Keratinocyte (primary cell): ENCODE measurements around the gene CDRT4. TPM values are rescaled to one million over a fixed set of nuclear protein-coding genes. Genes with fewer than 3 reads are reported as not detected.

ENCODE experiments used
- DNase-seq: peaks from one replicate; pipeline ENCODE4 v3.0.0-alpha.2; 2011; ENCODE audit warnings: low read depth, missing footprints, low spot score
- FAIRE-seq: peaks from 2 replicates; lab custom pipeline; 2011; peaks lifted over from hg19 to GRCh38; lab: Jason Lieb, UNC
- H2AFZ ChIP-seq: 2 replicates; pipeline ENCODE4 v1.6.0; 2012; ENCODE audit warnings: low read length, control low read depth, inconsistent platforms; ENCODE audit not compliant: control insufficient read depth
- H3K27ac ChIP-seq: 2 replicates; pipeline ENCODE4 v1.5.1; 2011; ENCODE audit warnings: low read length; ENCODE audit not compliant: control insufficient read depth, insufficient read depth
- H3K27me3 ChIP-seq: 3 replicates; pipeline ENCODE4 v1.6.0; 2011; ENCODE audit warnings: low read length; ENCODE audit not compliant: control insufficient read depth, insufficient read depth; ENCODE audit errors: extremely low read depth
- H3K36me3 ChIP-seq, 2 experiments: 2 replicates in 1 of 2; 3 replicates in 1 of 2; pipeline ENCODE4 v1.5.1; 2011; ENCODE audit warnings: low read length in 2 of 2, mild to moderate bottlenecking in 1 of 2; ENCODE audit not compliant: control insufficient read depth in 2 of 2, insufficient read depth in 2 of 2; ENCODE audit errors: extremely low read depth in 1 of 2
- H3K4me1 ChIP-seq: 3 replicates; pipeline ENCODE4 v1.5.1; 2011; ENCODE audit warnings: low read length; ENCODE audit not compliant: control insufficient read depth, insufficient read depth; ENCODE audit errors: extremely low read depth
- H3K4me2 ChIP-seq: 3 replicates; pipeline ENCODE4 v1.6.0; 2011; ENCODE audit warnings: low read depth, low read length; ENCODE audit not compliant: control insufficient read depth, insufficient read depth; ENCODE audit errors: extremely low read depth
- H3K4me3 ChIP-seq, 3 experiments: fragments of 200-600 bp in 1 of 3; sonication (generic) in 1 of 3; 2 replicates in 2 of 3; 3 replicates in 1 of 3; pipeline ENCODE4 v1.5.1; 2011 to 2016; ENCODE audit warnings: low read length in 3 of 3, mild to moderate bottlenecking in 3 of 3, control low read depth in 2 of 3, inconsistent platforms in 1 of 3, low read depth in 1 of 3, mixed read lengths in 1 of 3, mixed run types in 1 of 3, moderate library complexity in 1 of 3; ENCODE audit not compliant: control insufficient read depth in 2 of 3, insufficient read depth in 2 of 3; ENCODE audit errors: extremely low read depth in 1 of 3
- H3K79me2 ChIP-seq: 2 replicates; pipeline ENCODE4 v1.6.0; 2012; ENCODE audit warnings: low read length; ENCODE audit not compliant: control insufficient read depth, insufficient read depth
- H3K9ac ChIP-seq: 3 replicates; pipeline ENCODE4 v1.6.0; 2011; ENCODE audit warnings: low read length; ENCODE audit not compliant: control insufficient read depth, insufficient read depth; ENCODE audit errors: extremely low read depth
- H3K9me1 ChIP-seq: 3 replicates; pipeline ENCODE4 v1.6.0; 2011; ENCODE audit warnings: low read length; ENCODE audit not compliant: control insufficient read depth, insufficient read depth; ENCODE audit errors: extremely low read depth
- H3K9me3 ChIP-seq: 2 replicates; pipeline ENCODE4 v1.5.1; 2012; ENCODE audit warnings: low read depth, low read length; ENCODE audit not compliant: control insufficient read depth
- H4K20me1 ChIP-seq: 3 replicates; pipeline ENCODE4 v1.6.0; 2011; ENCODE audit warnings: low read length; ENCODE audit not compliant: control insufficient read depth, insufficient read depth; ENCODE audit errors: extremely low read depth
- EZH2 ChIP-seq: IDR thresholded peaks from one replicate; pipeline ENCODE4 v1.6.1; 2012; ENCODE audit warnings: inconsistent platforms, mild to moderate bottlenecking, low read length, moderate library complexity
- dilution Hi-C: fragments of 300-500 bp; cut with MboI; formaldehyde crosslinking; loops from one replicate; pipeline ENCODE4 v1.7.0; 2020; ENCODE audit warnings: low sequenced_read_pairs; ENCODE audit not compliant: extremely low pct_ligation_motif_present
- polyA plus RNA-seq, 5 experiments: library from polyadenylated mRNA; depleted of rRNA in 3 of 5; stranded (reverse) in 3 of 5; stranded (forward) in 1 of 5; unstranded in 1 of 5; fragments of >200 nt; gene quantifications; 1 replicate in 1 of 5; 2 replicates in 3 of 5; 3 replicates in 1 of 5; pipeline versions ENCODE4 v1.2.1 to v1.2.3, GENCODE V29; 2011 to 2012; ENCODE audit warnings: missing spikeins in 2 of 5, low read depth in 1 of 5, low replicate concordance in 1 of 5
- TF ChIP-seq, protein P1 (sequence below), 3 experiments: IDR thresholded peaks in 1 of 3; conservative IDR thresholded peaks in 1 of 3; optimal IDR thresholded peaks in 1 of 3; 2 replicates in 2 of 3; 3 replicates in 1 of 3; pipeline versions ENCODE3 to v1.5.1; 2011; ENCODE audit warnings: low read length in 3 of 3, mild to moderate bottlenecking in 3 of 3, moderate library complexity in 2 of 3, control low read depth in 1 of 3, inconsistent platforms in 1 of 3; ENCODE audit not compliant: insufficient read depth in 2 of 3; ENCODE audit errors: extremely low read depth in 1 of 3

The CDRT4 gene
- polyA plus RNA-seq, 1 donor (not counting 4 experiments of a cell fraction or from before 2014, with no cell fraction given): 0.93 TPM

DNA sequence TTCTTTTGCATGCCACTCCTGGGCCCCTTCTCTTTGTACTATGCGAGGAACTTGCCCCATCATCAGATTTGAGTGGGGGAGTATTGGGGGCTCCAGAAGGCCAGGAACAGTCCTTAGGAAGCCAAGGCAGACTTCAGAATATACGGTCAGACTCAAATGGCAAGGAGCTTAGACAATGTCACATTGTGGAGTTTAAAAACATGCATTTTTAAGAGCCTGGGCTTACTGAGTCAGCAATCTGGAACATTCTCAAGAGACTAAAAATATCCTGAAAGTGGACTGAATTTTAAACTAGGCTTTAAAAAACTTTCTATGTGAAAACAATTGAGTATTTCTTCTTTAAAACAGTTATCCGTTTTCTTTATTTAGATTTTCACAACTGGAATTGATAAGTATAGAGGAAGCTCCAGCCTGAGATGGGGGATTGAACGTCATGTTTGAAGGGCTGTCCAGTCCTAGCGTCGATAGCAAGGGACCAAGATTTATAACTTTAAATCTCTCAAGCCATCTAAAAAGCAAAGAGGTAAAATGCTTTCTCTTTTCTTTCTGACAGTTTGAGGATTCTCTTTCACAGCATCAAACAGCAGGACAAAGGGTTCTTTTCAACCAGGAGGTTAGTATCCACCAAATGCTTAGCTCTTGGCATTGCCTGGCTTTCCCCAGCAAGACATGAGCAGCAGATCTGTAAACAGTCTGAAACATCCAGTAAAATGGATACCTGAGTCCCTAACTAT is 45.8 kb upstream of the CDRT4 start:
- DNase-seq (no peak), FAIRE-seq (no peak)
- H3K4me1 ChIP-seq: no peaks in the 10 kb centered on the region
- peaks cover 2% of the 10 kb centered on the region in 2 experiments for H3K36me3 ChIP-seq
- H3K9me3 ChIP-seq: peaks cover 6% of the 10 kb centered on the region
- no peak for TF ChIP-seq EZH2
- TF ChIP-seq, protein P1, sequence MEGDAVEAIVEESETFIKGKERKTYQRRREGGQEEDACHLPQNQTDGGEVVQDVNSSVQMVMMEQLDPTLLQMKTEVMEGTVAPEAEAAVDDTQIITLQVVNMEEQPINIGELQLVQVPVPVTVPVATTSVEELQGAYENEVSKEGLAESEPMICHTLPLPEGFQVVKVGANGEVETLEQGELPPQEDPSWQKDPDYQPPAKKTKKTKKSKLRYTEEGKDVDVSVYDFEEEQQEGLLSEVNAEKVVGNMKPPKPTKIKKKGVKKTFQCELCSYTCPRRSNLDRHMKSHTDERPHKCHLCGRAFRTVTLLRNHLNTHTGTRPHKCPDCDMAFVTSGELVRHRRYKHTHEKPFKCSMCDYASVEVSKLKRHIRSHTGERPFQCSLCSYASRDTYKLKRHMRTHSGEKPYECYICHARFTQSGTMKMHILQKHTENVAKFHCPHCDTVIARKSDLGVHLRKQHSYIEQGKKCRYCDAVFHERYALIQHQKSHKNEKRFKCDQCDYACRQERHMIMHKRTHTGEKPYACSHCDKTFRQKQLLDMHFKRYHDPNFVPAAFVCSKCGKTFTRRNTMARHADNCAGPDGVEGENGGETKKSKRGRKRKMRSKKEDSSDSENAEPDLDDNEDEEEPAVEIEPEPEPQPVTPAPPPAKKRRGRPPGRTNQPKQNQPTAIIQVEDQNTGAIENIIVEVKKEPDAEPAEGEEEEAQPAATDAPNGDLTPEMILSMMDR (optimal IDR thresholded peaks at IDR 0.05 in 1 of 3, IDR thresholded peaks at IDR 0.05 in 1 of 3, conservative IDR thresholded peaks at IDR 0.05 in 1 of 3; ENCODE audit: extremely low read depth in 1 of 3, insufficient read depth in 2 of 3, low read length in 3 of 3): no peak
- H4K20me1 ChIP-seq: no peaks in the 10 kb centered on the region
- H3K9me1 ChIP-seq: no peaks in the 10 kb centered on the region
- no peak overlapping the region for H2AFZ ChIP-seq
- dilution Hi-C loops: no loop called here
- H3K4me2 ChIP-seq: no peak overlapping the region
- H3K9ac ChIP-seq: no peak overlapping the region
- H3K79me2 ChIP-seq: no peaks in the 10 kb centered on the region
- no peaks in the 10 kb centered on the region for H3K27me3 ChIP-seq
- no peak overlapping the region for H3K4me3 ChIP-seq
- H3K27ac ChIP-seq: no peak overlapping the region

DNA sequence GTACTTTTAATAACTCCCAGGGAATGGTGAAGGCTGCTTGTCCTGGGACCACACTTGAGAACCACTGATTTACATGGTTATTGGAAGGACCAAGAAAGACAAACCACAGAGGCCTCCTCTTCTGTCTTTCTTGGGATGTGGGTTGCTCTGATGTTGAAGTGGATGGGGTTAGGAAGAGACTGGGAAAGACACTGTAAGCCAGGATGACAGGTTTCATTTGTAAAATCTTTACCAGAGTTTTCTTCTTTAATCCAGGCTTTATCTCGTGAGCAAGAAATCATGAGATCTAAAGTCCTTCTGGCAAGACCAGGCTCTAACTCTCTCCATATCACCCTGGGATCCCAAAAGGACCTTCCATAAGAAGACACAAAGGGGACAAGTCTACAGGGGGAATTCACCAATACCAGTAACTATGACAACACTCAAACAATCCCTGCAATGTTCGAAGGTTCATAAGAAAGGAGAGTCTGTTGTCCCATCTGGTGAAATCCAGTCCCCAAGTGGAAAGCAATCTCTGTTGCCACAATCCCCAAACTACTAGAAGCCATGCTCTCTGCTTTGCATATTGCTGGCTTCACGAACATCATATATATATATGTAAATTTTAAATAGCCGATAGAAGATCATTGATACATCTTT is 44.8 kb upstream of the CDRT4 start:
- no peak for FAIRE-seq
- no peak overlapping the region for H3K4me2 ChIP-seq
- no peaks in the 10 kb centered on the region for H3K9me1 ChIP-seq

More for the DNA sequence above, 44.8 kb upstream of the CDRT4 start:
- Histone ChIP-seq H2AFZ (no peak overlapping the region), H3K27ac (no peak overlapping the region), H3K36me3 (peaks cover 2% of the 10 kb centered on the region in 2 experiments), H4K20me1 (no peaks in the 10 kb centered on the region), H3K4me3 (no peak overlapping the region), H3K9ac (no peak overlapping the region), H3K79me2 (no peaks in the 10 kb centered on the region), H3K27me3 (no peaks in the 10 kb centered on the region), H3K9me3 (peaks cover 4% of the 10 kb centered on the region), H3K4me1 (no peaks in the 10 kb centered on the region)
- dilution Hi-C loops: no loop called here
- TF ChIP-seq, protein P1 (optimal IDR thresholded peaks at IDR 0.05 in 1 of 3, IDR thresholded peaks at IDR 0.05 in 1 of 3, conservative IDR thresholded peaks at IDR 0.05 in 1 of 3; ENCODE audit: extremely low read depth in 1 of 3, insufficient read depth in 2 of 3, low read length in 3 of 3): no peak
- no peak for TF ChIP-seq EZH2
- DNase-seq: no peak
